Fibroblast of skin of right biceps (primary cell): Measurements from ENCODE around the gene FCER2.

Experiments used
- DNase-seq: peaks from one replicate; pipeline ENCODE4 v3.0.0-alpha.2; 2013

FCER2 gene

DNA sequence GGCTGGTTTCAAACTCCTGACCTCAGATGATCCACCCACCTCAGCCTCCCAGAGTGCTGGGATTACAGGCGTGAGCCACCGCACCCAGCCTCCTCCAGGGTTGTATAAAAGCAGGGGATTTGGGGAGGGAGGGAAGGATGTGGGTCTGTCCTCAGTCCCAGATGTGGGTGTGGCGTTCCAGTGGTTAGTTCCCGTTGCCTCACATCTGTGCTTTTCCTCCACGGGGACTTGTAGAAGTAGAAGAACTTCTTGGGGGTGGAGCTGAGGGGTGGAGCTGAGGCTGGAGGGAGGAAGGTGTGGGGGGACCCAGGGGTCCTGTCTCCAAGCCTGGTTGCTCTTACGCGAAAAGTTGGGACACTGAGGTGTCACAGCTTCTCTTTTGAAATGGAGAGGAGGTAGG, 25.6 kb downstream of the FCER2 start:
- DNase-seq: no peak

DNA sequence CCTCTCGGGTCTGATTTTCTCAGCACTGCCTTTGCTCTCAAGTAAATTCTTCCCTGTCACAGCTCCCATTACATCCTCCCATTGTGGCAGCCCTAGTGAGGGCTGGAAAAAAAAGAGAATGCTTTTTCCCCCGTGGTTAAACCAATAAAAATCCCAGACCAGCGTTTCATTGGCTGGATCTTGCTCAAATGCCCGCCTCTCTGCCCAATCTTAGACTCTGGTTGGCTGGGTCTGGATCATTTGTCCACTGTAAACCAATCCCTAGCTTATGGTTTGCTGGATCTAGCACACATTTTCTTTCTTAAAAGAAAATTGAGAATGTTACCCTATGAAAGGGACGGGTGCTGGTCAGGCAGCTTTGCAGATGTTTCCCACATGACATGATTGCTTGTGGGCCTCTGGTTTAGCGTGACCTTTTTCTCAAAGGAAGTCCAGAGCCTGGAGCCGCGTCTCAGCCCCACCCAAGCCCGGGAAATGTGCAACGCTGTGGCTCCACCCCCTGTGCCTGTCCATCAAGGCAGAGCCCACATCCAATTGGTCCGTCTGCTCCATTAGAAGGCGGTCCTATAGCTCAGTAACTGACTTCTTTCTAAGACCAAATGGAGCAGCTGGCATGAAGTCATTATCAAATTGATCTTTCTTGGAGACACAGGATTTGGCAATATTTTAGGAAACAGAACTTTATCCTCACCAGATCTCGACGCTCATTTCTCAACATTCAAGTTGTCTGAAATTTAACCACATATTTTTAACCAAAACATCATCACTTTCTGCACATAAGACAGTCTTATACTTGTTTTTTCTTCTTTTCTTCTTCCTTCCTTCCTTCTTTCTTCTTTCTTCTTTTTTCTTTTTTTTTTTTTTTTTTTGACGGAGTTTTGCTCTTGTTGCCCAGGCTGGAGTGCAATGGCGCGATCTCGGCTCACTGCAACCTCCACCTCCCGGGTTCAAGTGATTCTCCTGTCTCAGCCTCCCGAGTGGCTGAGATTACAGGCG, 27.6 kb downstream of the FCER2 start:
- peak; percentile 40 for DNase-seq

DNA sequence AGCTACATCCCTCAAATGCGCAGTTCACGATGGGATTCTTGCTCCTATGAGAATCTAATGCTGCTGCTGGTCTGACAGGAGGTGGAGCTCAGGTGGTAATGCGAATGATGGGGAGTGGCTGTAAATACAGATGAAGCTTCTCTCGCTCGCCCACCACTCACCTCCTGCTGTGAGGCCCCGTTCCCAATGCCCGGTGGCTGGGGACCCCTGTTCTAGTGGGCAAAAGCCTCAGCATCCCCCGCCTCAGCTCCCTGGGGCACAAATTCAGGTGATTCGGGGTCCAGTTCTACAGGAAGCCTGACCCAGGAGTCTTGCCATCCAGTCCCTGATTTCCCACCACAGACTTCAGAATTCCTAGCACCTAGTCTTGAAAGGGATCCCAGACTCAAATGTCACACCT, 29.4 kb downstream of the FCER2 start:
- no peak for DNase-seq

DNA sequence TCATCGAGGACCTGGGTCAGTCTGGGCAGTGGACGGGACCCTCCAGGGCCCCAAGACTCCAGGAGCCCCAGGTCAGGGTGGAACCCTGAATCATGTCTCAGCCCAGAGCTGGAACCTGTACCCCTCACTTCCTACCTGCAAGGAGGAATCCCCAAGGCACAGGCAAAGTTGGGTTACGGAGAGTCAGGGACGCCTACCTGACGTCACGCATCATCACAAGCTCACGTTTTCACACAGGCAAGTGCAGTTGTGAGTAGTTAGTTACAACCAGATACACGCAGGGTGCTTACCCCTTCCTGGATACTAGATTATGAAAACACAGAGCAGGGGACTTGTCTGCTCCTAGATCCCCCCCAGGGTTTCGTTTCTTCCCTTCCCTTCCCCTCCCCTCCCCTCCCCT, 31.1 kb downstream of the FCER2 start:
- DNase-seq: no peak

DNA sequence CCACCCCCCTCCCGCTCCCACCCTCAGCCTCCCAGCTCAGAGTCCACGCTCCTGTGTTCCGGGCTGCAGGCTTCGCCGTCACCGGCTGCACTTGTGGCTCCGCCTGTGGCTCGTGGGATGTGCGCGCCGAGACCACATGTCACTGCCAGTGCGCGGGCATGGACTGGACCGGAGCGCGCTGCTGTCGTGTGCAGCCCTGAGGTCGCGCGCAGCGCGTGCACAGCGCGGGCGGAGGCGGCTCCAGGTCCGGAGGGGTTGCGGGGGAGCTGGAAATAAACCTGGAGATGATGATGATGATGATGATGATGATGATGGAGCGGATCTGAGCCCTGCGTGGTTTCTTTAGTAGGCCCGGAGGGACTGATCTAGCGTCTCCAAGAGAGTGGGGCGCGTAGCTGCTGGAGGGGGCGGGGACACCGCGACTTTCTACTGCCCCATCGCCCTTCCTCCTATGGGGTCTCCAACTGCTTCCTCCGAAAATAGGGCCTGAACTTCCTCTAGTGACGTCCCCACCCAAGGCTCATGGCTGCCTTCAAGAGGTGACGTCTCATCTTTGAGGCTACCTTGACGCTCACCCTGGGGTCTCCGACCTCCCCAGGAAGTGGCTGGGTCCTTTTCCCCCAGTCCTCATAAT, 31.7 kb downstream of the FCER2 start:
- DNase-seq: no peak

DNA sequence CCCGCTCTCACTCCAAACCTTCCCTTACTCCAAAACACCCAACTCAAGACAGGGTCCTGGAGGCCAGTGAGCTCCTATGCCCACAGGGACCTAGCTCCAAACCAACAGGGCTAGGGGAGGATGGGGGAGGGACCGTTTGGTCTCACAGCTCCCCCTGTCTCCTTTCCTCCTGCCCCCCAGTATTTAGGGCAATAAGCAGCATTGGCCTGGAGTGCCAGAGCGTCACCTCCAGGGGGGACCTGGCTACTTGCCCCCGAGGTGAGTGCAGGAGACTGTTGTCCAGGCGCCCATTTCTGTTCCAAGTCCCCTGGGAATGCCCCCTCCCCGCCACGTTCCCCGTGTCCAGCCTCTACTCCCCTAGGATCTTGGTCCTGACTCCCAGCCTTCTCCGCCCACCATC, 32.3 kb downstream of the FCER2 start:
- no peak for DNase-seq

DNA sequence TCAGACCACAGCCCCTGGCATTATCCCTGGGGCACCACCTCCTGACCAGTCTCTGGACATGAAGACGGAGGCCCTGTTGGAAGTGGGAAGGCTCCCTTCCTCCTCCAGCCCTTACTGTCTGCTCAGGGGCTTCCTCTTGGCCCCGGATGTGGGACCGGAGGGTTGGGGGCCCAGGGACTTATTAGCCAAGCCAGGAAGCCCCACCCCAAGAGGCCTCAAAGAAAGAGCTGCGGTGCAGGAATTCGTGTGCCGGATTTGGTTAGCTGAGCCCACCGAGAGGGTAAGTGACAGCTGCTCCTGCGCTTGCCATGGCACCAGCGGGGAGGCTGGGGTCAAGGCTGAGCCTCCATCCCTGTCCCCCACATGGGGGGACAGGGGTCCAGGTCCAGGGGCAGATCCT, 33.1 kb downstream of the FCER2 start, which contains the start of gene RETN:
RETN (plus strand) TSS at position 208 of the 400 bp plus-strand sequence. CDS start 278 bp downstream, outside the sequence.
- no peak for DNase-seq

DNA sequence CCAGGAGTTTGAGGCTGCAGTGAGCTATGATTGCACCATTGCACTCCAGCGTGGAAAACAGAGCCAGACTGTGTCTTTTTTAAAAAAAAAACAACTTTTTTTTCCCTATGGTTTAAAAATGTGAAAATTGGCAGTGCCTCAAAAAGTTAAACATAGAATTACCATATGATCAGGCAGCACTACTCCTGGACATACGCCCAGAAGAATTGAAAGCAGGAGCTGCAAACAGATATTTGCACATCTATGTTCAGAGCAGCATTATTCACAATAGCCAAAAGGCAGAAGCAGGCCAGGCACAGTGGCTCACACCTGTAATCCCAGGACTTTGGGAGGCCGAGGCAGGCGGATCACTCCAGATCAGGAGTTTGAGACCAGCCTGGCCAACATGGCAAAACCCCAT, 36.9 kb downstream of the FCER2 start:
- DNase-seq: peak; percentile 56

DNA sequence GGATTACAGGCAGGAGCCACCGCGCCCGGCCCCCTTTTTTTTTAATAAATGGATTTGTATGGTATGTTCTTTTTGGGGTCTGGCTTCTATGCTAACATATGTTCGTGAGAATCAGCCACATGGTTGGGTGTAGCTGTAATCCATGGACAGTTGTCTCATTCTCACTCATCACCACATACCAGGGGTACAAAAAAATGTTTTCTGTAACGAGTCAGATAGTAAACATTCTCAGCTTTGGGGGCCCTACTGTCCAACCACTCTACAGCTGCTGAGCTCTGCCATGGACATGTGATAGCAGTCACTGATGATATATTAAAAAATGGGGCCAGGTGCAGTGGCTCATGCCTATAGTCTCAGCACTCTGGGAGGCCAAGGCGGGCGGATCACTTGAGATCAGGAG, 38.2 kb downstream of the FCER2 start:
- no peak for DNase-seq

DNA sequence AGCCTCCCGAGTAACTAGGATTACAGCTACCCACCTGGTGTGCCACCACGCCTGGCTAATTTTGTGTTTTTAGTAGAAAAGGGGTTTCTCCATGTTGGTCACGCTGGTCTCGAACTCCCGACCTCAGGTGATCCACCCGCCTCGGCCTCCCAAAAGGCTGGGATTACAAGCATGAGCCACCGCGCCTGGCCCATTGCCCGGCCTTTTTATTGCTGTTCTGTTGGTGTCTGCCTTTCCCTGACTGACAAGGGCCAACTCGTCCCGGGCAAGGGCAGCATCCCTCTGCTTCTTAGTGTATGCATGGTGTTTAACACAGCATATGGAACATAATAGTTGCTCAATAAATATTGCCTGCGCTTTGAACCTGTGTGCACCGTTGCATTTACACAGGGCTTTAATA, 39.3 kb downstream of the FCER2 start:
- no peak for DNase-seq

DNA sequence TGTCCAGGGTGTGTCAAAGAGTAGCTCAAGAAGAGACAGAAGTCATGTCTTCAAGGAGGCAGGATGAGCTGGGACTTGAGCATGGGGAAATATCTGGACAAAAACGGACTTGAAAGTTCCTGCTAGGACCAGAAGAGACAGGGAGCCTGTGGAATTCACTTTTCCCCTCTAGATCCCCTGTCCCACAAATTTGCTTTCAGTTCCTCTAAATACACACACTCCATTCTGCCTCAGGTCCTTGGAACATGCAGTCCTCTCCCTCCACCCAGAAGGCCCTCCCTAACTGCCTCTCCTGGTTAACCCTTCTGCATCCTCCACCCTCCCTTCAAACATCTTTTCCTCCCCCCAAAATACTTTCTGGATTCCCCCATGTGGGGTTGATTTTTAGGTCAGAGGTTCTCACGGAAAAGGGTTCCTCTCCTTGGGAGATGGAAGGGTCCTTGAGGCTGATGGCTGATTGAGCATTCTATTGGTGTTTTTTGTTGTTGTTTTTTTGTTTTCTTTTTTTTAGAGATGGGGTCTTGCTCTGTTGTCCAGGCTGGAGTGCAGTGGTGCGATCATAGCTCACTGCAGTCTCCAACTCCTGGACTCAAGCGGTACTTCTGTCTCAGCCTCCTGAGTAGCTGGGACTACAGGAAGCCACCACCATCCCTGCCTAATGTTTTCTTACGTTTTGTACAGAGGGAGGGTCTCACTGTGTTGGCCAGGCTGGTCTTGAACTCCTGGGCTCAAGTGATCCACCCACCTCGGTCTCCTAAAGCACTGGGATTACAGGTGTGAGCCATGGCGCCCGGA, 40.0 kb downstream of the FCER2 start:
- DNase-seq: no peak

DNA sequence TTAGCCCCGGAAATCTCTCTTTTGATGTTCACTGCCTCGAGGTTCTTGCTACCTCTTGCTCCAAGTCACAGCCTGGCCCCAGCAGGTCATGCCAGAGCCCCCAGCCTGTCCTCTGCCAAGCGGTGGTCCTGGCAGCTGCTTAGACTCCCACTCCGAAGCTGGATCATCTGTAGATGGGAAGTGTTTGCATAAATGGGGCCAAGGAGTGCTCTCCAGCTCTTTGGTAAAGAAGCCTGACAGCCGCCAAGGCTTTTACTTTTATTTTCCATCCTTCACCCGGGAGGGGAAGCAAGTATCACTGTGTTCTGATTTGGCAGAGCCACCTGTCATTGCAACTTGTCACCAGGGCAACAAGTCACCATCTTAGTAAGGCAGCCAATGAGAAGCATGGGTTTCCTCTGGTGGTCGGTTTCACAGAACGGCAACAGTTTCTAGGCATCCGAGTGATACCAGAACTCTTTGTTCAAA, 43.7 kb downstream of the FCER2 start:
- DNase-seq: no peak

DNA sequence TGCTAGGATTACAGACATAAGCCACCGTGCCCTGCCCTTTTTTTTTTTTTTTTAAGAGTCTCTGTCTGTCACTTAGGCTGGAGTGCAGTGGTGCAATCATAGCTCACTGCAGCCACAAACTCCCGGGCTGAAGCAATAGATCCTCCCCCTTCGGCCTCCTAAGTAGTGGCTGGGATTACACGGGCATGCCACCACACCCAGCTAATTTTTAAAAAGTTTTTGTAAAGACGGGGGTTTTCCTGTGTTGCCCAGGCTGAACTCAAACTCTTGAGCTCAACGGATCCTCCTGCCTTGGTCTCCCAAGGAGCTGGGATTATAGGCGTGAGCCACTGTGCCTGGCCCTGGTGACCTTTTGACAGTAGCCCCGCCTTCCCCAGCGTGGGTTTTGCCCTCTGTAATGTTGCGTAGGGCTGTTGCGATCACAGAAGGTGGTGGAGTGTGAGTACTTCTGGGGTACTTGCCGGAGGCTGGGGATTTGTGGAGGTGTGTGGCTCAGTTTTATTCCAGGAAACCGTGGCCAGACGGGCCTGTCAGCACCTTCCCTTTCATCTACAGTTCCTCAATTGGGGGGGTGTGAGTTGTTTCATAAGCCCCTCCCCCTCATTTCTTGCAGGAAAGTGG, 44.7 kb downstream of the FCER2 start:
- DNase-seq: no peak

DNA sequence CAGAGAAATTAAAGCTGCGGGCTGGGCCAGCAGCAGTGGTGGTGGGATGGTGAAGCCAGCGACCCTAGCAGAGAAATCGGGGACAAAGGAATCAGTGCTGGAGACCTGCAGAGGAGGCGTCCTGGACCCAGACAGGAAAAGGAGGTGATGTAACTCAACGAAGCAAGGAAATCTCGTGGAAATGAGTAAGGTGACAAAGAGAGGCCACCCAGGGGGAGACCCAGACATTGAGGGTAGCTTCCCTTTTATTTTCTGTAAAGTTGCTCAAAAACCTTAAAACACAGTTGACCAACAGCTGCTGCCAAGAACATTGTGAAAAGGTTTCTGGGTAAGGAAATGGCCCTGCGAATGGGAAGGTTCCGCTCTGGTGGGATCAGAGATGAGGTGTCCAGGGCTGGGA, 46.4 kb downstream of the FCER2 start:
- DNase-seq: no peak

DNA sequence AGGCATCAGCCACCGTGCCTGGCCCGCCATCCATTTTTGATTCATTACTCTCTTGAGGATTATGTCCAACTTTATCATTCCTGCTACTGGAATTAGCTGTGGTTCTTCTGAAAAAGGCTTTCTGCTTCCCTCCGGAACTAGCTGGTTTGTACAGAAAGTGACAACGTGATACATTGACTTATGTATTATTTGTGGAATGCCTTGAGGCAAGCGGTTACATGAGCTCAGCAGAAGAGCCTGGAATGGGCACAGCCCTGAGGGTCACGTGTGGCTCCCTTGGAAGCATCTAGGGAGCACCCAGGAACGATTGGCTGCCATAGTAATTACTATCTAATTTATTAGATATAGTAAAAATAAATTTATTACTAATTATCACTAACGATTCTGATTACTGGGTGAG, 47.5 kb downstream of the FCER2 start:
- no peak for DNase-seq

DNA sequence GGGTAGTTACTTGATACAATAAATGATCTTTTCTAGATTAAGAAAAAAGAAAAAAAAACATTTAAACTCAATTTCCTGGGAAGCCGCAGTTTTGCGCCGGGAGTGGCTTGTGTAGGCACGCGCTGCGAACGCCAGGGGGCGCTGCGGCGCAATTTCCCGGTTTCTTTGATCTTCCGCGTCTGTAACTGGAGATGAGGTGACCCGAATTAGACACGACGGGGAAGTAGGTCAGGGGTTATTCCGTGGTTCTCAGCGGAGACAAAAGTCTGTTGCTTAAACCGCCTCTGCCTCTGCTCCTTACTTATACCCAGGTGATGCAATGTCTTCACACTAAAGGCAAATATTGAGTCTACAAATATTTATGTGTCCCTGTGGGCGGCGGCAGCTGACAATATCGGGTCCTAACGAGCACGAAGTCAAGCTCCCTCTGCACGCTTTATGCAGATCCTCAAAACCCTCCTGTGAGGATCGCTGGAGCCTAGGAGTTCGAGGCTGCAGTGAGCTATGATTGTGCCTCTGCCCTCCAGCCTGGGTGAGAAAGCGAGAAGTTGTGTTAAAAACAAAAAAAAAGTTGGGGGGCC, 49.8 kb downstream of the FCER2 start:
- peak; percentile 61 for DNase-seq

DNA sequence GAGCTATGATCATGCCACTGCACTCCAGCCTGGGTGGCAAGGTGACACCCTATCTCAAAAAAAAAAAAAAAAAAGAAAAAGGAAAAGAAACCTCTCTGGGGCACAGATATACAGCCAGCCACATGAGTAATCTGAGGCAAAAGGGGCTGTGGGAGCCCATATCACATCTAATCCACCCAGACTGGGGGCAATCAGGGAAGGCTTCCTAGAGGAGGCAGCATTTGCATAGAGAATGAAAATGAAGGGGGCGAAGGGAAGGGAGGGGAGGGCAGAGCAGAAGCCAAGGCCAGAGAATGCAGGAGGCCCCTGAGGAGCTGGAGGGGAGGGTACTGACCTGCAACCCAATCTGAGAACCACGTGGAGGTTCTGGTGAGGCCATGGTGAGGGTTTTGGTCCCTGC, 51.8 kb downstream of the FCER2 start:
- no peak for DNase-seq

DNA sequence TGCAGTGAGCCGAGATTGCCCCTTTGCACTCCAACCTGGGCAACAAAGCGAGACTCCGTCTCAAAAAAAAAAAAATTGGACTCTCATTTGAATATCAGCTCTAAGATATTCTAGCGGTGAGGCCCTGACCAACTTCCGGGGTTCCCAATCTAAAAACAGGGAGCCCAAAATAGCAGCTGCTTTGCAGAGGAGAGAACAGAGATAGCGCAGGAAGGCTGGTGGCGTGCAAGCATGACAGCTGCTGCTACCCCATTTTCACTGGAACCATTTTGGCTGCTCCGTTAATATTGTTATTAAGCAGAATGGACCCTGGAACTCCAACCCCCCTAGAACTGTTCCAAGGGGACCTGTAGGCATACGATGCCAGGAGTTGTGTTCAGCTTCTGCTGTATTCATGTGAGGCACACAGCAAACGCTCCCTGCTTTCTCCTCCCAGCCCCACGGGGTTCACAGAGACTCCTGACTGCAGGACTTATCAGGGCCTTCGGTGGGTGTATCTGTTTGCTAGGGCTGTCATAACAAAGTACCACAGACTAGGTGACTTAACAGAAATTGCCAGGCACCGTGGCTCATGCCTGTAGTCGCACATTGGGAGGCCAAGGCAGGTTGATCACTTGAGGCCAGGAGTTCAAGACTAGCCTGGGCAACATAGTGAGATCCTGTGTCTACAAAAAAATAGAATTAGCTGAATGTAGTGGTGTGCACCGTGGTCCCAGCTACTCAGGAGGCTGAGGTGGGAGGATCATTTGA, 53.5 kb downstream of the FCER2 start:
- no peak for DNase-seq

DNA sequence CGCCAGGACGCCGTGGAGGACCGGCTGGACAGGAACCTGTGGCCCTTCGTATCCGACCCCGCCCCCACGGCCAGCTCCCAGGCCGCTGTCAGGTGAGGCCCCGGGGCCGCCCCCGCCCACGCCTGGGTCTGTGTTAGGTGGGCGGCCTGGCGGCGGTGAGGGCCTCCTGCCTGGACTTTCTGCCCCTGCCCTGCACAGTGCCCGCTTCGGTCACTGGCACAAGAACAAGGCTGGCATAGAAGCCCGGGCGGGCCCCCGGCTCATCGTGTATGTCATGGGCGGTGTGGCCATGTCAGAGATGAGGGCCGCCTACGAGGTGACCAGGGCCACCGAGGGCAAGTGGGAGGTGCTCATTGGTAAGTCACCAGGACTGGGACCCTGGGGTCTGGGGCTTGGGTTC, 54.8 kb downstream of the FCER2 start:
- no peak for DNase-seq

DNA sequence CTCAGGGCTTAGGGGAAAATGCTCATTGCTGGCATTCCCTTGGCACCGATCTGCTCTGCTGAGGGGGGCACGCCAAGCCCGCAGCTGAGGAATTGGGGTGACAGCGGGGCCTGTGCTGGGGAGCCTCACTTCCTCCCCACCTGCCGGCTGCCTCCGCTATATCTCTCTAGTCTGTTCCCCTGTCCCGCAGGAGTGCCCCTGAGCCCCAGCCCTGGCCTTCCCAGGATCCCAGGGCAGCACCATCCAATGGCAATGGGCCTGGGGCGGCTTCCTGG, 55.6 kb downstream of the FCER2 start:
- DNase-seq: no peak

DNA sequence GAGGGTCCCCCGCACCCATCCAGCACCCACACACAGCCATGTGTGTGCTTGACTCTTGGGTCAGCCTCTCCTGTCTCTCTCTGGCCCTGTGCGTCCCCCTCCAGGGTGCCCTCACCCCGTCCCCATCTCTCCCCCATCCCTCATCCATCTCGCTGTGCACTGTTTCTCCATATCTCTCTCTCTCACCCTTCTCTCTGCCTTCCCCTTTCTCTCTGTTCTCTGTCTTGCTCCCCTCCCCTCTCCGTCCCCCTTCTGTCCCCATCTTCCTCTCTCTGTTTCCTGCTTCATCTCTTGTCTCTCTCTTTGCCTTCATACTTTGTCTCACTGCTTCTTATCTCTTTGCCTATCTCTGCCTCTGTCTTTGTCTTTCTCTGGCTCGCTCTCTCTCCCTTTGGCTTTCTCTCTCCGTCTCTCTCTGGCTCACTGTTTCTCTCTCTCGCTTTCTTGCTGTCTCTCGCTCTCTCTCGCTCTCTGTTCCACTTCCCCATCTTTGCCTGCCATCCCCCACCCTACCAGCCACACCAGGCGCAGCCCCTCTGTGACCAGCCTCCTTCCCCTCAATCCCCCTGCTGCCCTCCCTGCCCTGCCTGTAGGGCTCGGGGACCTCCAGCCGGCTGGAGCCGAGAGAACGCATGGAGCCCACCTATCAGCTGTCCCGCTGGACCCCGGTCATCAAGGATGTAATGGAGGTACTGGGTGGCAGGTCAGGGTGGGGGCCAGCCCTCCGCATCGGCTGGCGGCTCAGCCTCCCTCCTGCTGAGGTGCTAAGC, 56.1 kb downstream of the FCER2 start:
- no peak for DNase-seq
